ENCODE data around the gene KLHDC8A.
A peak's percentile ranks its signal among the peaks of the same experiment; 100 is the strongest.

The KLHDC8A gene

DNA sequence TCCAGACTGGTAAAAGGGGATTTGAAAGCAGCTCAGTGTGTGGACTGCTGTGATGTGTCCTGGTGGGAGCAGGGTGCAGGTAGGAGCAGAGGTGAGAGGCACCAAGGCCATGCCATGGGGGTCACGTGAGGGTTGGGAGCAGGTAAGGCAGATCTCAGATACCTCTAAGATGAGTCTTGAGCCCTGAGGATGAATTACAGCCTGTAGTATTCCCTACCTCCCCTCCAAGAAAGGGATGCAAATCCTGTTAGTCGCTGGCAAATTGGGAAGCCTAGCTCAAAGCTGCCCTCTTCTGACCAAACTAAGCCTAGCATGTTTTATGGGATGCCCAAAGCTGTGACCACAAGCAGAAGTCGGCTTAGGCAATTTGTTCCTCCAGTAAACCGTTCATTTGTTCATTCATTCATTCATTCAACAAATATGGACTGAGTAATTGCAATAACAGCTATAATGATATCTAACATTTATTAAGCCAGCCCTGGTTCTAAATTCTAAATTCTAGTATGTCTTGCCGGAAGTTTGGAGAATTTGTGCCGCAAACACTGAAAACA lies 31.3 kb downstream of the KLHDC8A start:
- peaks cover 0 to 3% of the 10 kb centered on the region in 2 donors for H3K4me1 ChIP-seq (ENCODE audit: control insufficient read depth in 1 of 2, insufficient read depth in 2 of 2, low read length in 2 of 2)
- no peaks in the 10 kb centered on the region for H3K36me3 ChIP-seq (ENCODE audit: control insufficient read depth in 1 of 2, insufficient read depth in 2 of 2, low read length in 2 of 2)
- H3K9me3 ChIP-seq (ENCODE audit: control insufficient read depth in 1 of 2, low read length in 2 of 2), result no peaks in the 10 kb centered on the region
- no peaks in the 10 kb centered on the region for H3K27me3 ChIP-seq (ENCODE audit: low read depth, low read length)
- no peak overlapping the region for H3K4me3 ChIP-seq (ENCODE audit: low read depth in 1 of 2, low read length in 2 of 2)
- no peak overlapping the region for H3K27ac ChIP-seq (ENCODE audit: low read length)

DNA sequence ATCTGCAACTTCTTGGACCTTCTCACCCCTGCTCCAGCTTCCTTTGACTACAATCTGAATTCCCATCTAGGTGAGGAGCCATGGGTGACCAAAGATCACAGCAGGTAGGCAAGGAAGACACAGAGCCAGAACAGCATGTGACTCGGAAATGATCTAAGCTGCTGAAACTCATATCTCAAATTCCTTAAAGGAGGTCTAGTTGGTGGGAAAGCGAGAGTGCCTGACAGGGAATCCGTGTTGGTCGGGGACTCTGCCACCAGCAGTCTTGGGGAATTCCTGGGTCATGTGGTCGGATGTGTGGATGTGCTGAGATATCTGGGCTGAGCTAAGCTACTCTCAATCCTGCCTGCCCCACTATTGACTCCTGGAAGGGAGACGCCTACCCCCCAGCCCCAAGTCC lies 31.9 kb downstream of the KLHDC8A start:
- Histone ChIP-seq H3K4me3 (ENCODE audit: low read depth in 1 of 2, low read length in 2 of 2) (no peak overlapping the region), H3K27ac (ENCODE audit: low read length) (no peak overlapping the region), H3K4me1 (ENCODE audit: control insufficient read depth in 1 of 2, insufficient read depth in 2 of 2, low read length in 2 of 2) (peaks cover 0 to 6% of the 10 kb centered on the region in 2 donors), H3K9me3 (ENCODE audit: control insufficient read depth in 1 of 2, low read length in 2 of 2) (no peaks in the 10 kb centered on the region), H3K36me3 (ENCODE audit: control insufficient read depth in 1 of 2, insufficient read depth in 2 of 2, low read length in 2 of 2) (no peaks in the 10 kb centered on the region), H3K27me3 (ENCODE audit: low read depth, low read length) (no peaks in the 10 kb centered on the region)

DNA sequence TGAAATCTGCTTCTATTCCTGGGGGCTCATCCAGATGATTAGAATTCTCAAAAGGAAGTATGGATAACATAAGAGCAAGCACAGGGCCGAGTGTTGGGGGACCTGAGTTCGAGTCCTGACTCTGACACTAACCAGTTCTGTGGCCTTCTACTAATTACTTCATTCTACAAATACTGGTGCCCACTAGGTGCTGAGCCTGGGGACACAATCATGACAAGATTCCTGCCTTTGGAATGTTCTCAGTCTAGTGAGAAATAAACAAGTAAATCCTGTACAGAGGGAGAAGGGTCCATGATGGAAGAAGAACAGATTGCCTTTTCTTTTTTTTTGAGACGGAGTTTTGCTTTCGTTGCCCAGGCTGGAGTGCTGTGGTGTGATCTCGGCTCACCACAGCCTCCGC lies 32.9 kb downstream of the KLHDC8A start:
- no peaks in the 10 kb centered on the region for H3K9me3 ChIP-seq (ENCODE audit: control insufficient read depth in 1 of 2, low read length in 2 of 2)
- no peak overlapping the region for H3K4me3 ChIP-seq (ENCODE audit: low read depth in 1 of 2, low read length in 2 of 2)
- no peak overlapping the region for H3K27ac ChIP-seq (ENCODE audit: low read length)
- H3K27me3 ChIP-seq (ENCODE audit: low read depth, low read length), result no peaks in the 10 kb centered on the region
- H3K36me3 ChIP-seq (ENCODE audit: control insufficient read depth in 1 of 2, insufficient read depth in 2 of 2, low read length in 2 of 2), result no peaks in the 10 kb centered on the region
- peaks cover 0 to 14% of the 10 kb centered on the region in 2 donors for H3K4me1 ChIP-seq (ENCODE audit: control insufficient read depth in 1 of 2, insufficient read depth in 2 of 2, low read length in 2 of 2)

DNA sequence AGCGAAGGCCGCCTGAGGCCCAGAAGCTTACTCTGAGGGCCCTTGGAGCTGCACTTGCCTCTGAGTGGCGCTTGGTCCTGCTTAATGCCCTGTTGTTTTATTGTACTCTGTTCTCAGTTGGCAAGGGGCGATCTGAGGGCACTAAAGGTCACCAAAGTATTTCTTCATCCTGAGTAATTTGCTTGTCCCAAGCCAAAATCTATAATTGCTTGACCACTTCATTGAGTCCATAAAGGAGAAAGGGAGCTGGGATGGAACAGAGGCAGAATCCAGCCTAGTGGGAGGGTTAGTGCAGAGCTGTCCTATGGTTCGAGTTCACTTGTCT lies 34.8 kb downstream of the KLHDC8A start:
- H3K9me3 ChIP-seq (ENCODE audit: control insufficient read depth in 1 of 2, low read length in 2 of 2), result no peaks in the 10 kb centered on the region
- H3K4me1 ChIP-seq (ENCODE audit: control insufficient read depth in 1 of 2, insufficient read depth in 2 of 2, low read length in 2 of 2), result peaks cover 0 to 31% of the 10 kb centered on the region in 2 donors
- H3K27ac ChIP-seq (ENCODE audit: low read length), result no peak overlapping the region
- peak overlapping the region in 1 of 2 donors; percentile 86 for H3K4me3 ChIP-seq (ENCODE audit: low read depth in 1 of 2, low read length in 2 of 2)
- no peaks in the 10 kb centered on the region for H3K36me3 ChIP-seq (ENCODE audit: control insufficient read depth in 1 of 2, insufficient read depth in 2 of 2, low read length in 2 of 2)
- no peaks in the 10 kb centered on the region for H3K27me3 ChIP-seq (ENCODE audit: low read depth, low read length)

DNA sequence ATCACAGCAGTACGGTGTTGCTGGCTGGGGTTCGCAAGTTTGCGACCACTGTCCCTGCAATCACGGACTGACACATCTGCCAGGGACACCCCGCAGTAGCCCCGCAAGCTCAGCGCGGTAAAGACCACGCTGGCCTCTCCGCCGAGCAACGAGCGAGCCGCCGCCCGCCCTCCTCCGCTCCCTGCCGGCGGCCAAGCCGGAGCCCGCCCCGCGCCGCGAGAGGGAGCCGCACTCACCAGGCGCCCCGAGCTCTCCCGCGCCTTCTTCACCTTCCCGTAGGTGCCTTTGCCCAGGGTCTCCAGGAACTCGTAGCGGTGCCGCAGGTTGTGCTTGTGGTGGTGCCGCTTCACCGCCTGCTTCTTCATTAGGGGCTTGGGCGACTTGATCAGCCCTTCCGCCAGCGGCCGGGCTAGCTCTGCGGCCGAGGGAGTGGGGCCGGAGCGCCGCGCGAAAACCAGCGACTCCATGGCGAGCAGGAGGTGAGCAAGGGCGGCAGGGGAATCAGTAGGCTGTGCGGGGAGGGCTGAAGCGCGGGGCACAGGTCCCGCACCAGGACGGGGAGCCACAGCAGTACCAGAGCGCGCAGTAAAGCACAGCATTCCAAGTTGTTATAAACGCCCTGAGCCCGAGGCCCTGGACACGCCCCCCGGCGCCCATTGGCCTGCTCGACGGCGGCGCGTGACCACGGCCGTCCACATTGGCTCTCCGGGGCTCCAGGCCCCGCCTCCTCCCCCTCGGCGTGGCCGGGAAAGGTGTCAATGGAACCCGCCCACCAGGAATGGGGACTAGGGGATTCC lies 35.4 kb downstream of the KLHDC8A start, which contains the start of gene NUAK2:
Gene NUAK2, minus strand, starts transcription at position 584 of the 797 bp plus-strand sequence. Its CDS starts 117 bp downstream, at position 467.
- H3K4me1 ChIP-seq (ENCODE audit: control insufficient read depth in 1 of 2, insufficient read depth in 2 of 2, low read length in 2 of 2), result peaks cover 5 to 32% of the 10 kb centered on the region in 2 donors
- H3K4me3 ChIP-seq (ENCODE audit: low read depth in 1 of 2, low read length in 2 of 2), result peak within 1 kb of the TSS; percentile 86 to 93
- H3K9me3 ChIP-seq (ENCODE audit: control insufficient read depth in 1 of 2, low read length in 2 of 2), result no peaks in the 10 kb centered on the region
- H3K27me3 ChIP-seq (ENCODE audit: low read depth, low read length), result no peaks in the 10 kb centered on the region
- H3K27ac ChIP-seq (ENCODE audit: low read length), result peak within 1 kb of the TSS; percentile 64
- H3K36me3 ChIP-seq (ENCODE audit: control insufficient read depth in 1 of 2, insufficient read depth in 2 of 2, low read length in 2 of 2), result no peaks in the 10 kb centered on the region

DNA sequence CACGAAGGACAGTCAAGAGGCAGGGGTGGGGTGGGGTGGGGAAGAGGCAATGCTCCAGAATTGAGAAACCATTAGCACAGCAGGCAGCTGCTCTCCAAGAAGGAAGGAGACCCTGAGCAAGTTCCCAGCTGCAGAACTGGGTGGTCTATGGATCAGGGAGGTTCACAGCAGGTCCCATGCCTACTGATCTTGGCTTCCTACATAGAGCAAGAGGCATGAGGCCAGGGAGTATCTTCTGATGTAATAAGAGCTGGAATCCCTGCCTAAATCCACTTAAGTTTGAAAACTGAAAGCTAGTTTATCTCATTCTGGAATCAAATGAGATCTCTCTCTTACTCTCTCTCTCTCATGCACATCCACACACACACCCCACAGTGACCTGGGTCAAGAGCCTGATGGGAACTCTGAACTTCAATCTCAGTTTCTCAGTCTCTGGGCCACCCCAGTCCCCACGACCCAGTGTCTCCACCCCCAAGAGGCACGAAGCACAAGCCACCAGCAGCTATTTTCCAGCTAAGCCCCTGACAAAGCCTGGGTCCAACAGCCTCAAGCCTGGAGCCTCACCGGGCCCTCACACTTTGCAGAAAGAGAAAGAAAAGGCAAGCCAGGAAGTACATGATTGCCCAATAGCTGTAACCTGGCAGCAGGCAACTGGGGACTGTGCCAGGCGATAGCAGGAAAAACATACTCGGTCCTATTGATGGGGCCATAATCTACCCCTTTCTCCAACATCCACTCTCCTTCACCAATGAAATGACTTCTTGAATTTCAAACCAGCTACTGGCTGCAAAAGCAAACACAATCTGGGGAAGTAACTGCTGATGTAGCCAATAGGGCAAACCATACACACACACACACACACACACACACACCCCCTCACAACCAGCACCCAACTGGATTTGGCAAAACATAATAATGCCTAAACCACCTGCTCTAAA lies 37.4 kb downstream of the KLHDC8A start:
- H3K36me3 ChIP-seq (ENCODE audit: control insufficient read depth in 1 of 2, insufficient read depth in 2 of 2, low read length in 2 of 2), result no peaks in the 10 kb centered on the region
- peak overlapping the region; percentile 60 to 86 for H3K4me3 ChIP-seq (ENCODE audit: low read depth in 1 of 2, low read length in 2 of 2)
- H3K27ac ChIP-seq (ENCODE audit: low read length), result peak overlapping the region; percentile 73
- H3K27me3 ChIP-seq (ENCODE audit: low read depth, low read length), result no peaks in the 10 kb centered on the region
- H3K4me1 ChIP-seq (ENCODE audit: control insufficient read depth in 1 of 2, insufficient read depth in 2 of 2, low read length in 2 of 2), result peaks cover 8 to 32% of the 10 kb centered on the region in 2 donors
- H3K9me3 ChIP-seq (ENCODE audit: control insufficient read depth in 1 of 2, low read length in 2 of 2), result no peaks in the 10 kb centered on the region

DNA sequence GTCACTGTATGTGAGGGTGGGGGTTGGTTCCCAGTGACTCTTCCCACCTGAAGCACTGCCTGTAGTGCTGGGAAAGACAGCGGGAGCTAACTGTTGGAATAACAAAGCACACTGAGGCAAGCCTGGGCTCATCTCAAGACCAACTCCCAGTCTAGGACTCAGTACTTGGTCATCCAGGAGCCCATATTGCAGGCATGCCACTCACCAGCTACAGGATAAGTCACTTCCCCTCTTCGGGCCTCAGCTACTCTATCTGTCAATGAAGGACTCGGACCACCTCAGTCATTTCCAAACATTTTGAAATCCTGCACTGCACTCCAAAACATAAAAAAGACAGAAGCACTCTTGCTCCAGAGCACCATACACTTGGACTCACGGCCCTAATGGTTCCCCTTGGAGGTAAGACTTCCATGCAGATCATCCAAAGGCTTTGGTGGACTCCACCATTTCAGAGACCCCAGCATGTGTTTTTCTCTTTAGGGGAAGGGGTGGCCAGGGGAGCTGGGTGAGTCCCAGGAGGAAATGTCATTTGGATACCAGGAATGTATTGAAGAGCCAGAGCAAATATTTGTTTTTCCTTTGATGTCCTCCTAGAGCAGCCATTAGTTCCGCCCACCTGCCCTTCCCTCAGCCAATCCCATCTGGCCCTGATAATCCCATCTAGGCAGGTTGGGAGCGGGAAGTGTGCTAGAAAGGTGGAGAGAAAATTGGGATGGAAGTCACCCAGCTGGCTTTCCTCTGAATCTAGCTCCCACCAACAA lies 38.3 kb downstream of the KLHDC8A start:
- Histone ChIP-seq H3K4me1 (ENCODE audit: control insufficient read depth in 1 of 2, insufficient read depth in 2 of 2, low read length in 2 of 2) (peaks cover 8 to 32% of the 10 kb centered on the region in 2 donors), H3K36me3 (ENCODE audit: control insufficient read depth in 1 of 2, insufficient read depth in 2 of 2, low read length in 2 of 2) (no peaks in the 10 kb centered on the region), H3K27ac (ENCODE audit: low read length) (peak overlapping the region; percentile 56), H3K4me3 (ENCODE audit: low read depth in 1 of 2, low read length in 2 of 2) (peak overlapping the region in 1 of 2 donors; percentile 60), H3K27me3 (ENCODE audit: low read depth, low read length) (no peaks in the 10 kb centered on the region), H3K9me3 (ENCODE audit: control insufficient read depth in 1 of 2, low read length in 2 of 2) (no peaks in the 10 kb centered on the region)

DNA sequence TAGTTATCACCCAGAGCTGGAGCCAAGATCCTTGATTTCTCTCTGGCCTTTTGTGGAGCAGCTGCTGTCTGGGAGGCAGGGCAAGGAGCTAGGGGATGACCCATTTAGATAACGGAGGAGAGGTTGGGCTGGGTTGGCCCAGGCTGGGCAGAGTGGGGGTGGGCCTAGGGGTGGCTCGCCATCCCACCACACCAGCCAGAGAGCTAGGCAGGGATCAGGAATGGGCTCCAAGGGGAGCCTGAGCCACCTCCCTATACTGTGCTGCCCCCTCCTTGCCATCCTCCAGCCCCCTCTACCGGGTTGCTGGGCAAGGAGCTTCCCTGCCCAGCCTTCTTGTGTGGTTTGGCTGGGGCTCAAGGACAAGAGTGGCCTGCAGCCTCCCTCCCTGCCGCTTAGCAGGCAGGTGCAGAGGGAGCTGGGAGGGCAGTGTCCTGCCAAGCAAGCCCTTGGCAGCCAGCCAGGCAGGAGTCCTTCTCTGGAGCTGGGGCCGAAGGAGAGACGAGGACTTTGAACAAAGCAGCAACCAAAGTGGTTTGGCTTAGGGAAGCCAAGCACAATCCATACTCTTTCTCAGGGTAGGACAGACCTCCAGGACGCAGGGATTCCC lies 39.3 kb downstream of the KLHDC8A start:
- Histone ChIP-seq H3K4me3 (ENCODE audit: low read depth in 1 of 2, low read length in 2 of 2) (peak overlapping the region in 1 of 2 donors; percentile 60), H3K27me3 (ENCODE audit: low read depth, low read length) (no peaks in the 10 kb centered on the region), H3K36me3 (ENCODE audit: control insufficient read depth in 1 of 2, insufficient read depth in 2 of 2, low read length in 2 of 2) (no peaks in the 10 kb centered on the region), H3K27ac (ENCODE audit: low read length) (peak overlapping the region; percentile 56), H3K9me3 (ENCODE audit: control insufficient read depth in 1 of 2, low read length in 2 of 2) (no peaks in the 10 kb centered on the region), H3K4me1 (ENCODE audit: control insufficient read depth in 1 of 2, insufficient read depth in 2 of 2, low read length in 2 of 2) (peaks cover 8 to 32% of the 10 kb centered on the region in 2 donors)

DNA sequence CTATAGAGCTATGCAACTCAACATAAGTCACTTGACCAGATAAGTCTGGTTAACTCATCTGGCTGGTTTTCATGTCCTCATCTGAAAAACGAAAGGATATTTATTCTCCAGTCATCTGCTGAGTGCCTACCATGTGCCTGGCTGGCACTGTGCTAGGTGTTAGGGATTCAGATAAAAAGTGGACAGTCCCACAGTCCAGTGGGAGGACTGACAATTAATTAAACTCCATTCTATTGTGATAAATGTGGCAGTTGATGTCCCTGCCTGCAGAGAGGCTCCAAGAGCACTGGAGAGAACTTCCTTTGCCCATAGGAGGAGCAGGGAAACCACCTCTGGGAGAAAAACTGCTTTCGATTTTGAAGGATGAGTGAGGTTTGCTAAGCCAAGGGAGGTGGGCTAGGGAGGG lies 40.6 kb downstream of the KLHDC8A start:
- no peak overlapping the region for H3K4me3 ChIP-seq (ENCODE audit: low read depth in 1 of 2, low read length in 2 of 2)
- H3K4me1 ChIP-seq (ENCODE audit: control insufficient read depth in 1 of 2, insufficient read depth in 2 of 2, low read length in 2 of 2), result peaks cover 8 to 29% of the 10 kb centered on the region in 2 donors
- H3K9me3 ChIP-seq (ENCODE audit: control insufficient read depth in 1 of 2, low read length in 2 of 2), result no peaks in the 10 kb centered on the region
- no peaks in the 10 kb centered on the region for H3K27me3 ChIP-seq (ENCODE audit: low read depth, low read length)
- H3K36me3 ChIP-seq (ENCODE audit: control insufficient read depth in 1 of 2, insufficient read depth in 2 of 2, low read length in 2 of 2), result peaks cover 0 to 3% of the 10 kb centered on the region in 2 donors
- peak overlapping the region; percentile 22 for H3K27ac ChIP-seq (ENCODE audit: low read length)

DNA sequence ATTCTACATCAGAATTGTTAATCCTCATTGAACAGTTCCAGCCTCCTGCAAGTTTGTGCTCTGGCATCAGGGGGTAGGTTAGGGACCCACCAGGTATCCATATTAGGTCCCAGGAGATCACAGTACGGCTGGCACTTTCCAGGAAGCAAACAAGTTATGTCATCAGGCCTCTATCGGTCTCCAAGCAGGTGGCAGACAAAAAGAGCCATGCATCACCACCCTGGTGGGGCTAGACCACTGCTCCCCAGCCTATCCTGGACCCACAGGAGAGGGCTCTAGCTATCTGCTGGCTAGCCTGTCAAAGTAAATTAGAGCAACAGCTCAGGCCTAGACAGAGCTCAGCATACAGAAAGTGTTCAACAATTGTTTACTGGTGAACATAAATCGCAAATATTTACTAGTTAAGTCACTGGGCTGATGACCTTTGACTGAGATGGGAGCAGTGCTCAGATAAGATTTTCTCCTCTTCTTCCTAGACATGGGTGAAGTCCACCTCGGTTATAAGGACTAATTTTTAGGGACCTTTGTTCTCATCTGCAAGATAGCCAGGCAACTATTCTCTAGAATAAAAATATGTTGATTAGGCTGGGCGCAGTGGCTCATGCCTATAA lies 41.6 kb downstream of the KLHDC8A start:
- Histone ChIP-seq H3K27ac (ENCODE audit: low read length) (peak overlapping the region; percentile 80), H3K27me3 (ENCODE audit: low read depth, low read length) (no peaks in the 10 kb centered on the region), H3K9me3 (ENCODE audit: control insufficient read depth in 1 of 2, low read length in 2 of 2) (no peaks in the 10 kb centered on the region), H3K36me3 (ENCODE audit: control insufficient read depth in 1 of 2, insufficient read depth in 2 of 2, low read length in 2 of 2) (peaks cover 2 to 9% of the 10 kb centered on the region in 2 donors), H3K4me3 (ENCODE audit: low read depth in 1 of 2, low read length in 2 of 2) (no peak overlapping the region), H3K4me1 (ENCODE audit: control insufficient read depth in 1 of 2, insufficient read depth in 2 of 2, low read length in 2 of 2) (peaks cover 8 to 29% of the 10 kb centered on the region in 2 donors)
